IPS-18c (cell line): ENCODE measurements around the gene PPARG.
"Not testable (repeated sequence)": the region's sequence is repeated elsewhere in the genome, so short reads cannot be mapped to it uniquely, and the experiment has no call there.

Experiments
- H3K4me3 ChIP-seq: 2 replicates; pipeline ENCODE4 v1.7.0; 2013; ENCODE audit warnings: low read depth, mild to moderate bottlenecking, low read length, moderate library complexity; ENCODE audit not compliant: insufficient read depth
- H3K9me3 ChIP-seq: one replicate; pipeline ENCODE4 v1.6.1; 2013; ENCODE audit warnings: mild to moderate bottlenecking, low read length, moderate library complexity; ENCODE audit not compliant: control insufficient read depth, insufficient read depth

The PPARG gene

GRCh38 chr3:12469222-12469621, 180.4 kb downstream of the PPARG start:
- not testable (repeated sequence) for H3K4me3 ChIP-seq, H3K9me3 ChIP-seq

DNA sequence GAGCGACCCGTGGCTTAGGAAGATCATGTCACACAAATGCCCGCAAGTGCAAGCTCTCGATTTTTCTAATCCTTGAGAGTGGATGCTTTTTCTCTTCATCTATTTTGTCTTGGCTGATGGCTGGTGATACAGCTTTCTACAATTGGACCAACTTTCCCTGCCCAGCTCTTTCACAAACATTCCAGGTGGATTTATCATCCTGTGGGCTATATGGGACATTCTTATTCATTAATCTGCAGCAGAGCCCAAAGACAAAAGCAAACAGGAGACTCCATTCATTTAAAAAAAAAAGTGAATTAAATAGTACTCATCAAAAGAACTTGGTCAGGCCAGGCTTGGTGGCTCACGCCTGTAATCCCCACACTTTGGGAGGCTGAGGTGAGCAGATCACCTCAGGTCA, 181.2 kb downstream of the PPARG start:
- H3K4me3 ChIP-seq: no peak overlapping the region
- no peaks in the 10 kb centered on the region for H3K9me3 ChIP-seq

DNA sequence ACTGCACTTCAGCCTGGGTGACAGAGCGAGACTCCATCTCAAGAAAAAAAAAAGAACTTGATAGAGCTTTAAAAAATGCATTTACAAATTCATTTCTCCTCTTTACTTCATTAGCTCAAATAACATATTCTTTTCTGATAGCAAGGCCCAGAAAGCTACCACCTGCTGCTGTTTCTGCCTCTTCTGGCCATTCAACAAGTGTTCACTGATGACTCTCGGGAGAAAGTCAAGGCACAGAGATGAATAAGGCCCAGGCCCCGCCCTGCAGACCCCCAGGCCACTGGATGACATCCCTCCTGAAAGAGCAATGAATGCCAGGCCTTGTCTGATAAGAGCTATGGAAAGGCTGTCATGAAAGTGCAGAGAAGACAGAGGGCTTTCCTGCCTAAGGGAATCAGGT, 181.8 kb downstream of the PPARG start:
- Histone ChIP-seq H3K9me3 (no peaks in the 10 kb centered on the region), H3K4me3 (no peak overlapping the region)

DNA sequence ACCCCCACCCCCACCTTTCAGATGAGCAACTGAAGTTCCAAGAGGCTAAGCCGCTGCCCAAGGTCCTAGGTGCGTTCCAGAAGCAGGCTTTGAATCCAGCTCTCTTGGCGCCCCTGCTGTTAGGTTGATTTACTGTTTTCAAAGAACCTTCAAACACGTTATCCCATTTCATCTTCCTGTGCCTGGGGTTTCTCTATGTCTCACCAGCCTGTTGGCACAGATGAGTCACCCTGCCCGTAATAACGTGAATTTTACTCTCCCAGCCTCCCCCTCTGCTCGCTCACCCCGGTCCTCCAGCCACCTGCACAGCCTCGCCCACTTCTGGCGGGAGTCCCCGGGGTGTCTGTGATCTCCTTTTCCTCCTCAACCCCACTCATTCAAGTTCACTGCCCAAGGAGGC, 182.4 kb downstream of the PPARG start:
- Histone ChIP-seq H3K9me3 (no peaks in the 10 kb centered on the region), H3K4me3 (no peak overlapping the region)

GRCh38 chr3:12472000-12472610, 183.2 kb downstream of the PPARG start:
- H3K4me3 ChIP-seq: no peak overlapping the region
- H3K9me3 ChIP-seq: no peaks in the 10 kb centered on the region

GRCh38 chr3:12472796-12473195, 183.9 kb downstream of the PPARG start:
- Histone ChIP-seq H3K9me3 (no peaks in the 10 kb centered on the region), H3K4me3 (no peak overlapping the region)

- Histone ChIP-seq H3K4me3 (no peak overlapping the region), H3K9me3 (no peaks in the 10 kb centered on the region)
Measured at GRCh38 chr3:12473511-12473910, 184.6 kb downstream of the PPARG start.

GRCh38 chr3:12476238-12476897, 187.5 kb downstream of the PPARG start:
- Histone ChIP-seq H3K9me3 (no peaks in the 10 kb centered on the region), H3K4me3 (no peak overlapping the region)

- H3K4me3 ChIP-seq: no peak overlapping the region
- H3K9me3 ChIP-seq: no peaks in the 10 kb centered on the region
Measured at GRCh38 chr3:12477256-12477655, 188.4 kb downstream of the PPARG start.

DNA sequence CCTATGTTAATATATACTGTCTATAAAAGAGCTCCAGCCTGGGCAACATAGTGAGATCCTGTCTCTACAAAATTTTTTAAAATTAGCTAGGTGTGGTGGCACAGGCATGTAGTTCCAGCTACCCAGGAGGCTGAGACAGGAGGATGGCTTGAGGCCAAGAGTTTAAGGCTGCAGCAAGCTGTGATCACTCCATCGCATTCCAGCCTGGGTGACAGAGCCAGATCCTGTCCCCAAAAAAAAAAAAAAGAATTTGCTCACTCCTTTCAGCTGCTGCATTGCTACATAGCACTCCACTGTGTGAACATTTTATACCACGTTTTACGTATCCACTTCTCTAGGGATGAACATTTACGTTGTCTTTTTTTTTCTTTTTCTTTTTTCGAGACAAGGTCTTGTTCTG, 189.5 kb downstream of the PPARG start:
- no peaks in the 10 kb centered on the region for H3K9me3 ChIP-seq
- H3K4me3 ChIP-seq: no peak overlapping the region

- not testable (repeated sequence) for H3K9me3 ChIP-seq, H3K4me3 ChIP-seq
Measured at GRCh38 chr3:12479198-12479597, 190.3 kb downstream of the PPARG start.

DNA sequence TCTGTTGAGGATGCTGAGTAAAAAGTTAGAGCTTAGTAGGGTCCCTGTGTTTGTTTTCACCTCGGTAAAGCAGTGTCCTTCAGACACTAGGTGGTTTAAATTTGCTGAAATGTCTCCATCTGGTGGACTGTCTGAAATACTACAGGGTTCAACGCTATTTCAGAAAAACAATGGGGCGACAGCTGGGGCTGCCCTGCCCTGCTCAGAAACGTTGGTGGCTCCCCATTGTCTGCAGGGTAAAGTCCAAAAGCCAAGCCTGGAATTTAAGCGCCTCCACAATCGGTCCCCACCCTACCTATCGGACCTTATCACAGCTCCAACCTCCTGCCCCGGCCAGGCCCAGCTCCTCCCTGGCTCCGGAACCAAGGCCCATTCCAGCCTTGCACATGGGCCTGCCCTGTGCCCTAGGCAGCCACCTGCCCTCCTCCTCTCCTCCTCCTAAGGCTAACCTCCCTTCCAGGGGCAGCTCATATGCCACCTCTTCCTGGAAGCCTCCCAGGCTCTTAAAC, 191.1 kb downstream of the PPARG start:
- no peak overlapping the region for H3K4me3 ChIP-seq
- no peaks in the 10 kb centered on the region for H3K9me3 ChIP-seq

DNA sequence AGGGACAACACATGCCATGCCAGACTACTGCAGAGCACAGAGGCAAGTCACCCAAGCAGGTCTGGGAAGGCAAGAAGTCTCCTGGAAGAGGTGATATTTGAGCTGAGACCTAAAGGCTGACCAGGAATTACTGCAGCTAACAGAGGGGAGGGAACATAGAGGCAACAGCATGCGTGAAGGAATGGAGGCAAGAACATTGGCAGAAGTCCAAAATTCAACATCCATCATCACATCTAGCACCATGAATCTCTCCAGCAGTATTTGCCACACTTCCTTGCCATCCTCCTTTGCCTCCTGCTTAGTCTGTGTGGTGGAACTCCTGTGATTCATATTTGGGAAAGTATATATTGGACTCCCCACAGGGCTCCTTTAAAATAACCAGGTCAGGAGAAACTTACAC, 194.5 kb downstream of the PPARG start:
- H3K4me3 ChIP-seq: peak overlapping the region; percentile 96

GRCh38 chr3:12483872-12484197, 195.0 kb downstream of the PPARG start:
- Histone ChIP-seq H3K9me3 (no peaks in the 10 kb centered on the region), H3K4me3 (peak overlapping the region; percentile 96)

More for the DNA sequence above, 194.5 kb downstream of the PPARG start:
- H3K9me3 ChIP-seq: no peaks in the 10 kb centered on the region
